ENCODE measurements around the gene PIGN.

PIGN gene

GRCh38 chr18:62072370-62072769 is 114.5 kb downstream of the PIGN start:
- H3K27me3 Mint-ChIP-seq: no peaks in the 10 kb centered on the region

GRCh38 chr18:62071071-62071470 is 115.8 kb downstream of the PIGN start:
- Mint-ChIP-seq H3K4me1 (ENCODE audit: low read depth) (no peaks in the 10 kb centered on the region), H3K27me3 (no peaks in the 10 kb centered on the region), H3K9me3 (peaks cover 4% of the 10 kb centered on the region), H3K4me3 (no peak overlapping the region), H3K36me3 (ENCODE audit: low read depth) (peaks cover 48% of the 10 kb centered on the region), H3K27ac (no peak overlapping the region)

More at GRCh38 chr18:62072370-62072769, 114.5 kb downstream of the PIGN start:
- Mint-ChIP-seq H3K4me1 (ENCODE audit: low read depth) (no peaks in the 10 kb centered on the region), H3K4me3 (no peak overlapping the region), H3K36me3 (ENCODE audit: low read depth) (peaks cover 36% of the 10 kb centered on the region), H3K9me3 (peaks cover 4% of the 10 kb centered on the region), H3K27ac (no peak overlapping the region)

GRCh38 chr18:62070302-62070701 is 116.6 kb downstream of the PIGN start:
- Mint-ChIP-seq H3K9me3 (peaks cover 4% of the 10 kb centered on the region), H3K4me1 (ENCODE audit: low read depth) (no peaks in the 10 kb centered on the region), H3K4me3 (no peak overlapping the region), H3K27me3 (no peaks in the 10 kb centered on the region), H3K27ac (no peak overlapping the region), H3K36me3 (ENCODE audit: low read depth) (peaks cover 50% of the 10 kb centered on the region)

GRCh38 chr18:62069556-62069955 is 117.3 kb downstream of the PIGN start:
- H3K4me1 Mint-ChIP-seq (ENCODE audit: low read depth): no peaks in the 10 kb centered on the region
- no peak overlapping the region for H3K4me3 Mint-ChIP-seq
- peaks cover 4% of the 10 kb centered on the region for H3K9me3 Mint-ChIP-seq
- peaks cover 54% of the 10 kb centered on the region for H3K36me3 Mint-ChIP-seq (ENCODE audit: low read depth)
- no peaks in the 10 kb centered on the region for H3K27me3 Mint-ChIP-seq
- H3K27ac Mint-ChIP-seq: no peak overlapping the region

GRCh38 chr18:62066102-62066818 is 120.6 kb downstream of the PIGN start:
- no peak overlapping the region for H3K4me3 Mint-ChIP-seq
- no peaks in the 10 kb centered on the region for H3K27me3 Mint-ChIP-seq
- H3K9me3 Mint-ChIP-seq: peaks cover 4% of the 10 kb centered on the region
- H3K36me3 Mint-ChIP-seq (ENCODE audit: low read depth): peaks cover 45% of the 10 kb centered on the region
- H3K27ac Mint-ChIP-seq: no peak overlapping the region
- H3K4me1 Mint-ChIP-seq (ENCODE audit: low read depth): no peaks in the 10 kb centered on the region

GRCh38 chr18:62064361-62064760 is 122.5 kb downstream of the PIGN start:
- Mint-ChIP-seq H3K27me3 (no peaks in the 10 kb centered on the region), H3K27ac (no peak overlapping the region), H3K9me3 (peaks cover 9% of the 10 kb centered on the region), H3K36me3 (ENCODE audit: low read depth) (peaks cover 53% of the 10 kb centered on the region), H3K4me3 (no peak overlapping the region), H3K4me1 (ENCODE audit: low read depth) (no peaks in the 10 kb centered on the region)

- no peak overlapping the region for H3K4me3 Mint-ChIP-seq
- peaks cover 17% of the 10 kb centered on the region for H3K9me3 Mint-ChIP-seq
- no peaks in the 10 kb centered on the region for H3K4me1 Mint-ChIP-seq (ENCODE audit: low read depth)
- no peak overlapping the region for H3K27ac Mint-ChIP-seq
- peaks cover 52% of the 10 kb centered on the region for H3K36me3 Mint-ChIP-seq (ENCODE audit: low read depth)
- H3K27me3 Mint-ChIP-seq: no peaks in the 10 kb centered on the region
Measured at GRCh38 chr18:62061821-62062478, 124.9 kb downstream of the PIGN start.

- no peaks in the 10 kb centered on the region for H3K4me1 Mint-ChIP-seq (ENCODE audit: low read depth)
- H3K27ac Mint-ChIP-seq: no peak overlapping the region
- H3K27me3 Mint-ChIP-seq: no peaks in the 10 kb centered on the region
- no peak overlapping the region for H3K4me3 Mint-ChIP-seq
- peaks cover 19% of the 10 kb centered on the region for H3K9me3 Mint-ChIP-seq
- H3K36me3 Mint-ChIP-seq (ENCODE audit: low read depth): peaks cover 44% of the 10 kb centered on the region
Measured at GRCh38 chr18:62060820-62061219, 126.0 kb downstream of the PIGN start.

- H3K4me1 Mint-ChIP-seq (ENCODE audit: low read depth): no peaks in the 10 kb centered on the region
Measured at GRCh38 chr18:62054929-62055498, 131.8 kb downstream of the PIGN start.

GRCh38 chr18:62048279-62048678 is 138.6 kb downstream of the PIGN start:
- no peak overlapping the region for H3K4me3 Mint-ChIP-seq
- peaks cover 39% of the 10 kb centered on the region for H3K36me3 Mint-ChIP-seq (ENCODE audit: low read depth)
- no peak overlapping the region for H3K27ac Mint-ChIP-seq

More at GRCh38 chr18:62054929-62055498, 131.8 kb downstream of the PIGN start:
- H3K27ac Mint-ChIP-seq: no peak overlapping the region
- H3K36me3 Mint-ChIP-seq (ENCODE audit: low read depth): peaks cover 44% of the 10 kb centered on the region
- H3K27me3 Mint-ChIP-seq: no peaks in the 10 kb centered on the region
- peaks cover 19% of the 10 kb centered on the region for H3K9me3 Mint-ChIP-seq
- no peak overlapping the region for H3K4me3 Mint-ChIP-seq

GRCh38 chr18:62045316-62045715 is 141.5 kb downstream of the PIGN start:
- Mint-ChIP-seq H3K9me3 (peaks cover 9% of the 10 kb centered on the region), H3K4me3 (no peak overlapping the region), H3K4me1 (ENCODE audit: low read depth) (no peaks in the 10 kb centered on the region), H3K27me3 (no peaks in the 10 kb centered on the region), H3K36me3 (ENCODE audit: low read depth) (peaks cover 34% of the 10 kb centered on the region), H3K27ac (no peak overlapping the region)

More at GRCh38 chr18:62048279-62048678, 138.6 kb downstream of the PIGN start:
- Mint-ChIP-seq H3K9me3 (peaks cover 13% of the 10 kb centered on the region), H3K4me1 (ENCODE audit: low read depth) (no peaks in the 10 kb centered on the region), H3K27me3 (no peaks in the 10 kb centered on the region)

GRCh38 chr18:62044490-62045000 is 142.3 kb downstream of the PIGN start:
- no peaks in the 10 kb centered on the region for H3K27me3 Mint-ChIP-seq
- H3K9me3 Mint-ChIP-seq: peaks cover 9% of the 10 kb centered on the region
- peaks cover 34% of the 10 kb centered on the region for H3K36me3 Mint-ChIP-seq (ENCODE audit: low read depth)
- no peak overlapping the region for H3K4me3 Mint-ChIP-seq
- no peaks in the 10 kb centered on the region for H3K4me1 Mint-ChIP-seq (ENCODE audit: low read depth)
- H3K27ac Mint-ChIP-seq: no peak overlapping the region

- Mint-ChIP-seq H3K9me3 (no peaks in the 10 kb centered on the region), H3K4me3 (no peak overlapping the region), H3K4me1 (ENCODE audit: low read depth) (peaks cover 16% of the 10 kb centered on the region), H3K36me3 (ENCODE audit: low read depth) (peaks cover 6% of the 10 kb centered on the region), H3K27me3 (peaks cover 3% of the 10 kb centered on the region), H3K27ac (no peak overlapping the region)
Measured at GRCh38 chr18:62037989-62038778, 148.7 kb downstream of the PIGN start.

- Mint-ChIP-seq H3K27me3 (peaks cover 3% of the 10 kb centered on the region), H3K27ac (no peak overlapping the region), H3K4me1 (ENCODE audit: low read depth) (peaks cover 22% of the 10 kb centered on the region), H3K36me3 (ENCODE audit: low read depth) (peaks cover 6% of the 10 kb centered on the region), H3K4me3 (no peak overlapping the region), H3K9me3 (no peaks in the 10 kb centered on the region)
Measured at GRCh38 chr18:62037012-62037742, 149.7 kb downstream of the PIGN start.

Data from stimulated activated naive CD8-positive, alpha-beta T cell treated with anti-CD3 and anti-CD28 coated beads, Interleukin-15, Interleukin-2, amounts not matched to agents 100 ng/mL and 50 ng/mL, for 24 hours (primary cell).